ENCODE results near the gene MAPKAPK2.
"Not testable (repeated sequence)": the region's sequence is repeated elsewhere in the genome, so short reads cannot be mapped to it uniquely, and the experiment has no call there.

DNA sequence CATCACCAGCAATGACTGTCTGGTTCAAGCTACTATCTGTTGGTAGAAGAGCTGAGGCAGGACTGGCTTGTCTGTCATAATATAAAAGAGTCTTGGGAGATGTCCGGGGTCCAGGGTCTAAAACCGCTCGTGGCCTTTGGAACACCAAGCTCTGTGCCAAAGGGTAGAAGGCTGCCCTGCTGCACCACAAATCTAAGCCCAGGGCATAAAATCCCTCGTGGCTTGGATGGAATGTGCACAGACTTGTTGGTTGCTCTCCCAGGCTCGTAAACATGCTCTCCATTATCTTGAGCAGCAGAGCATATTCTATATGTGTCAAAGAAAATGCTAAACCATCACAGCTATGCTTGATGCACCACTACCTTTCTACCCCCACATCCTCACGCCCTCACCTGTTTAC is 94.2 kb downstream of the MAPKAPK2 start:
- TF ChIP-seq CTCF (optimal IDR thresholded peaks at IDR 0.05 in 1 of 3, IDR thresholded peaks at IDR 0.05 in 1 of 3, conservative IDR thresholded peaks at IDR 0.05 in 1 of 3; ENCODE audit: extremely low read depth in 1 of 3, insufficient read depth in 2 of 3, low read length in 3 of 3); EZH2 (IDR thresholded peaks at IDR 0.05; ENCODE audit: low read length): not testable (repeated sequence)
